Measurements from ENCODE around the gene TBL3.

Gene TBL3

GRCh38 chr16:1998852-1999801 is 27.3 kb downstream of the TBL3 start:
- in situ Hi-C loops (cut with HindIII; ENCODE audit: low sequenced_read_pairs), result no loop called here
- no peak for DNase-seq (ENCODE audit: low read depth)
- no peak for TF ChIP-seq CTCF (IDR thresholded peaks at IDR 0.05; ENCODE audit: low read depth, low read length, missing control alignments)
- H3K4me3 ChIP-seq (ENCODE audit: low read depth, low read length), result no peak overlapping the region

DNA sequence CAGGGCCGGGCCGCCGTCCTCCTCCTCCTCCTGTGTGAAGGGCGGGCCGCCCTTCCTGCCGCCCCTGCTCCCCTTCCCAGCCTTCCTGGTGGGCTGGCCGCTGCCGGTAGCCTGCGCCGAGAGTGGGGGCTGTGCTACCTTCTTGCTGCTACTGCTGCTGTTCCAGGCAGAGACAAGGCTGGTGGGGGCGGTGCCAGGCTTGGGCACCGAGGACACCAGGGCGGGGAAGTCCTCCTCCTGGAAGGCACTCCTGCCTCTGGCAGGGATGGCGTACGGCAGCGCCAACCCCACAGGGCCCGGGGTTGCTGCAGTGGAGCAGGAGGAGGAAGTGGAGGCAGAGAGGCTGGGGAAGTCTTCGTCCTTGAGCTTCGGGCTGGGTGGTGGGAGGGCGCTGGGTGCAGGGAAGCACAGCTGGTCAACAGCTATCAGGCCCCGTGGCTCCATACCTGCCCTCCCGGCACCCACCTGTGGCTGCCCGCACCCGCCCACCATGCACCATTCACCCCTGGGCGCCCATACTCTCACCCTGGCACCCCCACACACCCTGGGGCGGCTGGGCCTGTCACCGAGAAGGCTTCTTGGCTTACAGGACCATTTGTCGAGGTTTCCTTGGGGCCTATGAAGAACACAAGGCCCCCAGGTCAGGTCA is 28.1 kb downstream of the TBL3 start:
- TF ChIP-seq CTCF (IDR thresholded peaks at IDR 0.05; ENCODE audit: low read depth, low read length, missing control alignments), result no peak
- DNase-seq (ENCODE audit: low read depth), result no peak
- in situ Hi-C loops (cut with HindIII; ENCODE audit: low sequenced_read_pairs), result no loop called here
- no peak overlapping the region for H3K4me3 ChIP-seq (ENCODE audit: low read depth, low read length)

- no peak overlapping the region for H3K4me3 ChIP-seq (ENCODE audit: low read depth, low read length)
- no peak for DNase-seq (ENCODE audit: low read depth)
- in situ Hi-C loops (cut with HindIII; ENCODE audit: low sequenced_read_pairs), result no loop called here
- no peak for TF ChIP-seq CTCF (IDR thresholded peaks at IDR 0.05; ENCODE audit: low read depth, low read length, missing control alignments)
These were observed 29.2 kb downstream of the TBL3 start for GRCh38 chr16:2001035-2001434.

- no peak overlapping the region for H3K4me3 ChIP-seq (ENCODE audit: low read depth, low read length)
- in situ Hi-C loops (cut with HindIII; ENCODE audit: low sequenced_read_pairs), result no loop called here
- no peak for TF ChIP-seq CTCF (IDR thresholded peaks at IDR 0.05; ENCODE audit: low read depth, low read length, missing control alignments)
- no peak for DNase-seq (ENCODE audit: low read depth)
These were observed 29.9 kb downstream of the TBL3 start for GRCh38 chr16:2001456-2002355.

GRCh38 chr16:2002406-2003230 is 30.8 kb downstream of the TBL3 start:
- DNase-seq (ENCODE audit: low read depth), result no peak
- in situ Hi-C loops (cut with HindIII; ENCODE audit: low sequenced_read_pairs), result no loop called here
- no peak overlapping the region for H3K4me3 ChIP-seq (ENCODE audit: low read depth, low read length)
- no peak for TF ChIP-seq CTCF (IDR thresholded peaks at IDR 0.05; ENCODE audit: low read depth, low read length, missing control alignments)

All from astrocyte of the cerebellum (primary cell).